Measurements from ENCODE around the gene FAM83B. TPM values are rescaled to one million over a fixed set of nuclear protein-coding genes. Genes with fewer than 3 reads are reported as not detected.

Gene FAM83B
- total and polyA plus RNA-seq, 7 donors = 0.04 to 1.7 (median 0.47) TPM

DNA sequence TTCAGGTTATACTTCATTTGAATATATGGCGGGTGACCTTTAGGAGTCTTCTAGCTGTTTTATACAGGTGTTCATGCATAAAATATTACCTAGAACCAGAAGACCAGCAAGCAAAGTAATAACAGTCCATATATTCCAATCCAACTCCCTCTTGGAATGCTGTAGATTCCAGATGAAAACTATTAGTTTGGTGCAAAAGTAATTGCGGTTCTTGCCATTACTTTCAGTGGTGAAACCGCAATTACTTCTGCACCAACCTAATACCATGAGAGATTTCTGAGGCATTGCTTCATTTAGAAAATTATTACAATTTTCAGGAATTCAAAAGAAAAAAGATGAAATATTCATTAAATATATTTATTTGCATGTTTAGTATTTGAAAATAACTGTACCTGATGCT is 62.6 kb downstream of the FAM83B start:
- H3K27me3 ChIP-seq (ENCODE audit: insufficient read depth in 3 of 3, low read length in 2 of 3) = no peaks in the 10 kb centered on the region
- no peak overlapping the region for H3K4me3 ChIP-seq
- no peaks in the 10 kb centered on the region for H3K36me3 ChIP-seq (ENCODE audit: insufficient read depth in 1 of 2, low read depth in 1 of 2)
- intact Hi-C loops (cut with DNase I) = no loop called here
- 96 to 97% (median 96%) methylated on average over 3 of the region's 3 CpGs for WGBS, 3 donors
- DNase-seq (no peak), ATAC-seq (no peak)
- TF ChIP-seq, protein P1, sequence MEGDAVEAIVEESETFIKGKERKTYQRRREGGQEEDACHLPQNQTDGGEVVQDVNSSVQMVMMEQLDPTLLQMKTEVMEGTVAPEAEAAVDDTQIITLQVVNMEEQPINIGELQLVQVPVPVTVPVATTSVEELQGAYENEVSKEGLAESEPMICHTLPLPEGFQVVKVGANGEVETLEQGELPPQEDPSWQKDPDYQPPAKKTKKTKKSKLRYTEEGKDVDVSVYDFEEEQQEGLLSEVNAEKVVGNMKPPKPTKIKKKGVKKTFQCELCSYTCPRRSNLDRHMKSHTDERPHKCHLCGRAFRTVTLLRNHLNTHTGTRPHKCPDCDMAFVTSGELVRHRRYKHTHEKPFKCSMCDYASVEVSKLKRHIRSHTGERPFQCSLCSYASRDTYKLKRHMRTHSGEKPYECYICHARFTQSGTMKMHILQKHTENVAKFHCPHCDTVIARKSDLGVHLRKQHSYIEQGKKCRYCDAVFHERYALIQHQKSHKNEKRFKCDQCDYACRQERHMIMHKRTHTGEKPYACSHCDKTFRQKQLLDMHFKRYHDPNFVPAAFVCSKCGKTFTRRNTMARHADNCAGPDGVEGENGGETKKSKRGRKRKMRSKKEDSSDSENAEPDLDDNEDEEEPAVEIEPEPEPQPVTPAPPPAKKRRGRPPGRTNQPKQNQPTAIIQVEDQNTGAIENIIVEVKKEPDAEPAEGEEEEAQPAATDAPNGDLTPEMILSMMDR (IDR thresholded peaks at IDR 0.05) = no peak
- no peaks in the 10 kb centered on the region for H3K9me3 ChIP-seq
- H3K4me1 ChIP-seq = no peaks in the 10 kb centered on the region
- H3K27ac ChIP-seq = no peak overlapping the region

DNA sequence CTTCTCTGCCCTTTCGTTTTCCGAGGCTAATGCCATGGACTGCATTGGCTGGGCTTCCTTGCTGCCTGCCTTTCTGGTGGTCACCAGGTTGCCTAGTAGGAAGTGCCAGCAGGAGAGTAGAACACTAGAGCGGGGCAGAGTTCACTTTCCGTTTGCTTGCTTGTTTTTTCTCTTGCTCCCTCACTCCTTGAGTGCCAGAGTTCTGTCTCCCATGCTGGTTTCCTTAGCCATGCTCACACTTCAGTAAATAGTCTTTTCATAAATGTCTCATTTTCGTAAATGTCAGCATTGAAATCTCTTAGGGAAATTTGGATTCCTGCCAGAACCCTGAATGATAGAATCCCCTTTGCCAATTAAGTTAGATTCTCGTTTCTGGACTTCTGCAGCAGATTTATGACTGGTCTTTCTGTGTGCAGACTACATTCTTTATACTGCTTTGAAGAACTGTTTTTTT is 63.9 kb downstream of the FAM83B start:
- WGBS, 3 donors = 46 to 55% (median 54%) methylated on average over 6 of the region's 6 CpGs

DNA sequence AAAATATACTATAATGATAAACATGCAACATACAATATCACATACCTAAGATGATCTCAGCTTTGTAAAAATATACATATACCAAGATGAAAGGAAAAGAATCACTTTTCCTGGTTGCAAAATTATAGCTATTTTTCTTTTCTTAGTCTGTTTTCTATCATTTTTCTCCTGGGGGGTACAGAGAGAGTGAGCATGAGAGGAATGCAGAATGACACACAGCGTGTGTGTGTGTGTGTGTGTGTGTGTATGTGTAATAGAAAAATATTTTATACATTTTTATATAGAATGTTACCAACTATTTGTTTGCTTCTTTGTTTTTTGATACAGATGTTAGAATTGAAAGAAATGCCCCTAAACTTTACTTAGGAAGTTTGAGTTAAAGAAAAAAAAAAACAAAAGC is 64.3 kb downstream of the FAM83B start:
- Histone ChIP-seq H3K36me3 (ENCODE audit: insufficient read depth in 1 of 2, low read depth in 1 of 2) (no peaks in the 10 kb centered on the region), H3K4me1 (no peaks in the 10 kb centered on the region), H3K27me3 (ENCODE audit: insufficient read depth in 3 of 3, low read length in 2 of 3) (no peaks in the 10 kb centered on the region), H3K27ac (no peak overlapping the region), H3K4me3 (no peak overlapping the region), H3K9me3 (no peaks in the 10 kb centered on the region)
- DNase-seq (no peak), ATAC-seq (no peak)
- TF ChIP-seq, protein P1 (IDR thresholded peaks at IDR 0.05) = no peak
- intact Hi-C loops (cut with DNase I) = no loop called here
- WGBS, 3 donors = 52 to 80% (median 72%) methylated on average over 1 of the region's 1 CpG

More for the DNA sequence above, 63.9 kb downstream of the FAM83B start:
- H3K9me3 ChIP-seq = no peaks in the 10 kb centered on the region
- H3K27ac ChIP-seq = no peak overlapping the region
- no peak for DNase-seq
- no peak for ATAC-seq
- no peaks in the 10 kb centered on the region for H3K4me1 ChIP-seq
- H3K4me3 ChIP-seq = no peak overlapping the region
- H3K36me3 ChIP-seq (ENCODE audit: insufficient read depth in 1 of 2, low read depth in 1 of 2) = no peaks in the 10 kb centered on the region
- TF ChIP-seq, protein P1 (IDR thresholded peaks at IDR 0.05) = no peak
- H3K27me3 ChIP-seq (ENCODE audit: insufficient read depth in 3 of 3, low read length in 2 of 3) = no peaks in the 10 kb centered on the region
- intact Hi-C loops (cut with DNase I) = no loop called here

DNA sequence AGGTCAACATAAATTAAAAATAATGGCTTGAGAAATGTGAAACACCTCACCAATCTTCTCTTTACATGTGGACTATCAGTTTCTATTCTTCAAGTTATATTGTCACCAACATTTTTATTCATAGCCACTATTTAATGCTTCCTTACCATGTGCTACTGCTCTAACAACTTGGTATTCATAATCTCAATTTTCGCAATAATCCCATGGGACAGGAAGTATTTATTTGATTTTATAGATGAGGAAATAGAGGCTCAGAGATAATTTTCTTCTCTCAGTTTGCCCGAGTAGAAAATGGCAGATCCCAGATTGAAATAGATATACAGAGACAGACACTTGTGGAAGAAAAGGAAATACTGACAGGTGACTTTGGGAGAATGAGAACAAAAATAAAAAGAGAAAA is 66.6 kb downstream of the FAM83B start:
- DNase-seq (no peak), ATAC-seq (no peak)
- Histone ChIP-seq H3K4me1 (no peaks in the 10 kb centered on the region), H3K4me3 (no peak overlapping the region), H3K9me3 (no peaks in the 10 kb centered on the region), H3K27ac (no peak overlapping the region), H3K36me3 (ENCODE audit: insufficient read depth in 1 of 2, low read depth in 1 of 2) (no peaks in the 10 kb centered on the region), H3K27me3 (ENCODE audit: insufficient read depth in 3 of 3, low read length in 2 of 3) (no peaks in the 10 kb centered on the region)
- TF ChIP-seq, protein P1 (IDR thresholded peaks at IDR 0.05) = no peak
- 66 to 75% (median 74%) methylated on average over 2 of the region's 2 CpGs for WGBS, 3 donors
- intact Hi-C loops (cut with DNase I) = no loop called here

DNA sequence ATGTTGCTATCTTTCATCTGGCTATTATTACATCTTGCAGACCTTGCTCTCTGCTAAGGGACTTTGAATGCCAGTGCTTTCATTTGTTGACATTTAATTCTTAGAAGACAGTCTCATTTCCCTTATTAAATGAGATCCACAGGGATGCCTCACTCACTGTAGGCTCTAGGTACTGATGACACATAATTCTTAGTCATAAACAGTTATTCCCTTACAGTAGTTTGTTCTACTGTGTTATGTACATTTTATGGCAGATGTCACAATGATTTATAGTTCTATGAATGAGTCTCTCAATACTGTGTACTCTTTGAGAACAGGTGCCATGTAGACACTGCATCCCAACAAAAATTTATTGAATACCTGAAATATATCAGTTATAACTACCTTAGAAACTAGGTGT is 70.3 kb downstream of the FAM83B start:
- H3K36me3 ChIP-seq (ENCODE audit: insufficient read depth in 1 of 2, low read depth in 1 of 2) = no peaks in the 10 kb centered on the region
- no peak overlapping the region for H3K4me3 ChIP-seq
- intact Hi-C loops (cut with DNase I) = no loop called here
- no peak overlapping the region for H3K27ac ChIP-seq
- DNase-seq (no peak), ATAC-seq (no peak)
- H3K4me1 ChIP-seq = no peaks in the 10 kb centered on the region
- H3K27me3 ChIP-seq (ENCODE audit: insufficient read depth in 3 of 3, low read length in 2 of 3) = no peaks in the 10 kb centered on the region
- H3K9me3 ChIP-seq = no peaks in the 10 kb centered on the region
- TF ChIP-seq, protein P1 (IDR thresholded peaks at IDR 0.05) = no peak
